HG02870 (cell line): ENCODE measurements around the gene MEPCE.

ENCODE experiments used
- ATAC-seq: cut with Tn5 transposase; IDR thresholded peaks from one replicate; pipeline ENCODE4 v1.9.1; 2021; ENCODE audit warnings: mild to moderate bottlenecking, moderate library complexity; ENCODE audit not compliant: unreplicated experiment

The MEPCE gene

DNA sequence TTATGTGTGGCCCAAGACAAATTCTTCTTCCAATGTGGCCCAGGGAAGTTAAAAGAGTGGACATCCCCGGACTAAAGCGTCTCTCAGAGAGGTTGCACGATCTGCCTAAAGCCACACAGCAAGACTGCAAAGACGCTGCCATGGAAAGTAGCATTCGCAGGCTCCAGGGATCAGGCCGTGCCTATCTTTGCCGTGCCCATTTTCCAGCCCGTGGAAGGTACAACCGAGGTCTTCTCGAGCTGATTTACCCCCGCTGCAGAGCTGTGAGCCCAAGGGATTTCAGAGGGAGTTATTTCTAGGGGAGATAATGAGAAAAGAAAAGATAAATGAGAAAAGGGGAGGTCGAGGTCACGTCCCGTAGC lies 53.1 kb downstream of the MEPCE start:
- ATAC-seq = no peak

DNA sequence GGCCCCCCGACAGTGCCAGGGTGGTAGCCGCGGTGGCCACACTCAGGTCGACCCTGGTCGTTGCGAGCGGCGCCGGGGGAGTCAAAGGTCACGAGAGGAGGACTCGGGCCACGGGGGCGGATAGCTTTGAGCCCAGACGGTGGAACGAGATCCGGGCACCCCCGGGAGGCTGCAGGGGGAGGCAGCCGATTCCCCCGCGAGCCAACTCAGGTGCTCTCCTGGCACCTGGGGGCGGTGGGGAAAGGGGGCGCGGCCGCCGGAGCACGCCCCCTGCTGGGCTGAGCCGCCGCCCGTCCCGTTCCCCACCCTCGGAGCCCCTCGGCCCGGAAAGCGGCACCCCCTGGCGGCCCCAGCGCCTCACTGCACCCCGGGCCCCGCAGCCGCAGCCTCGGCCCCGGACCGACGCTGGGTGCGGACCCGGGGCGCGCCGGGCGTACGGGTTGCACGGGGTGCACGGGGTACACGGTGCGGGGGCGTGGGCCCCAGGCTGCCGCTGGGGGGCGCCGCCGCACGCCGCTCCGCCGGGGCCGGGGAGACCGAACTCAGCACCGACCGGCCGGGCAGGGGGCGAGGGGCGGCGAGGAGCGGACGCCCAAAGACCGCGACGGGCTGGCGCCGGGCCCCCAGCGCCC lies 53.6 kb downstream of the MEPCE start:
- ATAC-seq = no peak
